HepG2 (cell line): ENCODE measurements around the gene SLC44A4. TPM values are rescaled to one million over a fixed set of nuclear protein-coding genes. Genes with fewer than 3 reads are reported as not detected.

Experiments used
- ARNT2 ChIP-seq: sonication (generic); formaldehyde crosslinking; IDR thresholded peaks from 2 replicates; pipeline ENCODE4 v1.8.0; 2022; ENCODE audit warnings: mild to moderate bottlenecking, low read depth, missing genetic modification reagents, moderate library complexity
- BRD4 ChIP-seq: sonication (generic); formaldehyde crosslinking; IDR thresholded peaks from 2 replicates; pipeline ENCODE4 v1.4.0; 2020; ENCODE audit warnings: missing genetic modification reagents
- DMAP1 ChIP-seq: IDR thresholded peaks from 2 replicates; pipeline ENCODE4 v1.6.1; 2016
- KDM5B ChIP-seq: sonication (generic); formaldehyde crosslinking; IDR thresholded peaks from 2 replicates; pipeline ENCODE4 v1.4.0; 2020; ENCODE audit warnings: missing genetic modification reagents, mild to moderate bottlenecking, borderline replicate concordance
- NFIC ChIP-seq: IDR thresholded peaks from 2 replicates; pipeline ENCODE4 v1.6.1; 2012; ENCODE audit warnings: mild to moderate bottlenecking, low read length, inconsistent platforms
- ZNF709 ChIP-seq: sonication (generic); formaldehyde crosslinking; IDR thresholded peaks from 2 replicates; pipeline ENCODE4 v1.5.0; 2020; ENCODE audit warnings: mild to moderate bottlenecking, missing genetic modification reagents
- ZSCAN20 ChIP-seq: sonication (generic); formaldehyde crosslinking; IDR thresholded peaks from 2 replicates; pipeline ENCODE4 v1.4.0; 2020; ENCODE audit warnings: missing genetic modification reagents, mild to moderate bottlenecking, borderline replicate concordance
- polyA plus RNA-seq, 8 experiments: library from polyadenylated mRNA; depleted of rRNA in 3 of 8; stranded (reverse) in 7 of 8; unstranded in 1 of 8; fragments of >200 nt; fragmentation: Illumina TruSeq in 4 of 8; extraction: Trizol in 4 of 8; gene quantifications; 2 replicates each; pipeline versions ENCODE4 v1.2.1 to v1.2.3, GENCODE V29; 2011 to 2016; ENCODE audit warnings: low read depth in 4 of 8, missing spikeins in 1 of 8, mixed read lengths in 1 of 8; ENCODE audit not compliant: insufficient read depth in 1 of 8
- total RNA-seq, 5 experiments: library from RNA; depleted of rRNA; stranded (reverse); fragments of >200 nt; fragmentation: Illumina TruSeq; extraction: Trizol; gene quantifications; 2 replicates each; pipeline ENCODE4 v1.2.3, GENCODE V29; 2016; ENCODE audit warnings: low read depth in 1 of 5
- TF ChIP-seq, protein P1 (sequence below): sonication (generic); formaldehyde crosslinking; IDR thresholded peaks from 2 replicates; pipeline ENCODE4 v1.9.0; 2021; ENCODE audit warnings: mild to moderate bottlenecking, missing genetic modification reagents
- TF ChIP-seq, protein P2 (sequence below): sonication (generic); formaldehyde crosslinking; IDR thresholded peaks from 2 replicates; pipeline ENCODE4 v1.4.0; 2020; ENCODE audit warnings: missing genetic modification reagents
- TF ChIP-seq, protein P3 (sequence below): sonication (generic); formaldehyde crosslinking; IDR thresholded peaks from 2 replicates; pipeline ENCODE4 v1.4.0; 2020; ENCODE audit warnings: mild to moderate bottlenecking, missing genetic modification reagents
- TF ChIP-seq, protein P4 (sequence below): sonication (generic); formaldehyde crosslinking; IDR thresholded peaks from 2 replicates; pipeline ENCODE4 v1.5.1; 2020; ENCODE audit warnings: missing genetic modification reagents, mild to moderate bottlenecking, borderline replicate concordance
- TF ChIP-seq, protein P5 (sequence below): sonication (generic); formaldehyde crosslinking; IDR thresholded peaks from 2 replicates; pipeline ENCODE4 v1.4.0; 2020; ENCODE audit warnings: missing genetic modification reagents, borderline replicate concordance
- TF ChIP-seq, protein P6 (sequence below): sonication (generic); formaldehyde crosslinking; IDR thresholded peaks from 2 replicates; pipeline ENCODE4 v1.5.0; 2020; ENCODE audit warnings: missing genetic modification reagents, mild to moderate bottlenecking, borderline replicate concordance

SLC44A4 gene
- total and polyA plus RNA-seq, 2 of the 13 experiments (the other 11 are each of a cell fraction or from before 2014, with no cell fraction given), result 3.5 to 5.9 TPM

DNA sequence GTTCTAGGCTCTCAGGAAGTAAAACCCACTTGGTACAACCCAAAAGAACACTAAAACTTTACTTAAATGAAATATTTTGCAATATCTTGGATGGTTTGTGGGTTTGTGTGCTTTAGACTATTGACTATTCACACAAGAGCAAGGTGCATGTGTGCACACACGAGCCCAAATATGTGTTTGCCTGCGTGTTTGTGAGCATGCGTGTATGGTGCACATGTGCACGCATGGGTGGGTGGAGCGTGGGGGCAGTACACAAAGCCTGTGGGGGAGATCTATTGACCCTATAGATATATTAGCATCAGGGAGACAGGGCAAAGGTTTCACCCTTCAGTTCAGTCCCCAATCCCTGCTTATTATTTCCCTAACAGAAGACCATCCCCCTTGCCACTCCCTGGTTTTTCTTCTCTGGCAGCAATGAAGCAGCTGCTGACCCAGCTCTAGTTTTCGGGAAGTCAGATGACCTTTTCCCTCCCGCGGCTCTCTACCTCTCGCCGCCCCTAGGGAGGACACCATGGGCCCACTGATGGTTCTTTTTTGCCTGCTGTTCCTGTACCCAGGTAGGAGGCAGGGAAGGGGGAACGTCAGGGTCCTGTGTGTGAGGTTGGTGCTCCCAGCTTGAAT, 48.6 kb upstream of the SLC44A4 start, which contains the start of gene C2 (continued):
- TF ChIP-seq, protein P1, sequence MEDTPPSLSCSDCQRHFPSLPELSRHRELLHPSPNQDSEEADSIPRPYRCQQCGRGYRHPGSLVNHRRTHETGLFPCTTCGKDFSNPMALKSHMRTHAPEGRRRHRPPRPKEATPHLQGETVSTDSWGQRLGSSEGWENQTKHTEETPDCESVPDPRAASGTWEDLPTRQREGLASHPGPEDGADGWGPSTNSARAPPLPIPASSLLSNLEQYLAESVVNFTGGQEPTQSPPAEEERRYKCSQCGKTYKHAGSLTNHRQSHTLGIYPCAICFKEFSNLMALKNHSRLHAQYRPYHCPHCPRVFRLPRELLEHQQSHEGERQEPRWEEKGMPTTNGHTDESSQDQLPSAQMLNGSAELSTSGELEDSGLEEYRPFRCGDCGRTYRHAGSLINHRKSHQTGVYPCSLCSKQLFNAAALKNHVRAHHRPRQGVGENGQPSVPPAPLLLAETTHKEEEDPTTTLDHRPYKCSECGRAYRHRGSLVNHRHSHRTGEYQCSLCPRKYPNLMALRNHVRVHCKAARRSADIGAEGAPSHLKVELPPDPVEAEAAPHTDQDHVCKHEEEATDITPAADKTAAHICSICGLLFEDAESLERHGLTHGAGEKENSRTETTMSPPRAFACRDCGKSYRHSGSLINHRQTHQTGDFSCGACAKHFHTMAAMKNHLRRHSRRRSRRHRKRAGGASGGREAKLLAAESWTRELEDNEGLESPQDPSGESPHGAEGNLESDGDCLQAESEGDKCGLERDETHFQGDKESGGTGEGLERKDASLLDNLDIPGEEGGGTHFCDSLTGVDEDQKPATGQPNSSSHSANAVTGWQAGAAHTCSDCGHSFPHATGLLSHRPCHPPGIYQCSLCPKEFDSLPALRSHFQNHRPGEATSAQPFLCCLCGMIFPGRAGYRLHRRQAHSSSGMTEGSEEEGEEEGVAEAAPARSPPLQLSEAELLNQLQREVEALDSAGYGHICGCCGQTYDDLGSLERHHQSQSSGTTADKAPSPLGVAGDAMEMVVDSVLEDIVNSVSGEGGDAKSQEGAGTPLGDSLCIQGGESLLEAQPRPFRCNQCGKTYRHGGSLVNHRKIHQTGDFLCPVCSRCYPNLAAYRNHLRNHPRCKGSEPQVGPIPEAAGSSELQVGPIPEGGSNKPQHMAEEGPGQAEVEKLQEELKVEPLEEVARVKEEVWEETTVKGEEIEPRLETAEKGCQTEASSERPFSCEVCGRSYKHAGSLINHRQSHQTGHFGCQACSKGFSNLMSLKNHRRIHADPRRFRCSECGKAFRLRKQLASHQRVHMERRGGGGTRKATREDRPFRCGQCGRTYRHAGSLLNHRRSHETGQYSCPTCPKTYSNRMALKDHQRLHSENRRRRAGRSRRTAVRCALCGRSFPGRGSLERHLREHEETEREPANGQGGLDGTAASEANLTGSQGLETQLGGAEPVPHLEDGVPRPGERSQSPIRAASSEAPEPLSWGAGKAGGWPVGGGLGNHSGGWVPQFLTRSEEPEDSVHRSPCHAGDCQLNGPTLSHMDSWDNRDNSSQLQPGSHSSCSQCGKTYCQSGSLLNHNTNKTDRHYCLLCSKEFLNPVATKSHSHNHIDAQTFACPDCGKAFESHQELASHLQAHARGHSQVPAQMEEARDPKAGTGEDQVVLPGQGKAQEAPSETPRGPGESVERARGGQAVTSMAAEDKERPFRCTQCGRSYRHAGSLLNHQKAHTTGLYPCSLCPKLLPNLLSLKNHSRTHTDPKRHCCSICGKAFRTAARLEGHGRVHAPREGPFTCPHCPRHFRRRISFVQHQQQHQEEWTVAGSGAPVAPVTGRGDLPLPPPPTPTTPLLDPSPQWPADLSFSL (CRISPR knock-in tag), result peak; percentile 100
- TF ChIP-seq KDM5B (CRISPR knock-in tag), result no peak; the same call in 1 of the 2 replicates
- TF ChIP-seq ZSCAN20, result no peak
- TF ChIP-seq, protein P2, sequence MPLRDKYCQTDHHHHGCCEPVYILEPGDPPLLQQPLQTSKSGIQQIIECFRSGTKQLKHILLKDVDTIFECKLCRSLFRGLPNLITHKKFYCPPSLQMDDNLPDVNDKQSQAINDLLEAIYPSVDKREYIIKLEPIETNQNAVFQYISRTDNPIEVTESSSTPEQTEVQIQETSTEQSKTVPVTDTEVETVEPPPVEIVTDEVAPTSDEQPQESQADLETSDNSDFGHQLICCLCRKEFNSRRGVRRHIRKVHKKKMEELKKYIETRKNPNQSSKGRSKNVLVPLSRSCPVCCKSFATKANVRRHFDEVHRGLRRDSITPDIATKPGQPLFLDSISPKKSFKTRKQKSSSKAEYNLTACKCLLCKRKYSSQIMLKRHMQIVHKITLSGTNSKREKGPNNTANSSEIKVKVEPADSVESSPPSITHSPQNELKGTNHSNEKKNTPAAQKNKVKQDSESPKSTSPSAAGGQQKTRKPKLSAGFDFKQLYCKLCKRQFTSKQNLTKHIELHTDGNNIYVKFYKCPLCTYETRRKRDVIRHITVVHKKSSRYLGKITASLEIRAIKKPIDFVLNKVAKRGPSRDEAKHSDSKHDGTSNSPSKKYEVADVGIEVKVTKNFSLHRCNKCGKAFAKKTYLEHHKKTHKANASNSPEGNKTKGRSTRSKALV, result no peak
- no peak; the same call in 1 of the 2 replicates for TF ChIP-seq BRD4 (CRISPR knock-in tag)
- TF ChIP-seq, protein P3, sequence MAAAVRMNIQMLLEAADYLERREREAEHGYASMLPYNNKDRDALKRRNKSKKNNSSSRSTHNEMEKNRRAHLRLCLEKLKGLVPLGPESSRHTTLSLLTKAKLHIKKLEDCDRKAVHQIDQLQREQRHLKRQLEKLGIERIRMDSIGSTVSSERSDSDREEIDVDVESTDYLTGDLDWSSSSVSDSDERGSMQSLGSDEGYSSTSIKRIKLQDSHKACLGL (CRISPR knock-in tag), result no peak
- 0 out of 2 replicates have a peak, but pooled peaks have one; percentile 50 for TF ChIP-seq ZNF709 (CRISPR knock-in tag)
- TF ChIP-seq, protein P4, sequence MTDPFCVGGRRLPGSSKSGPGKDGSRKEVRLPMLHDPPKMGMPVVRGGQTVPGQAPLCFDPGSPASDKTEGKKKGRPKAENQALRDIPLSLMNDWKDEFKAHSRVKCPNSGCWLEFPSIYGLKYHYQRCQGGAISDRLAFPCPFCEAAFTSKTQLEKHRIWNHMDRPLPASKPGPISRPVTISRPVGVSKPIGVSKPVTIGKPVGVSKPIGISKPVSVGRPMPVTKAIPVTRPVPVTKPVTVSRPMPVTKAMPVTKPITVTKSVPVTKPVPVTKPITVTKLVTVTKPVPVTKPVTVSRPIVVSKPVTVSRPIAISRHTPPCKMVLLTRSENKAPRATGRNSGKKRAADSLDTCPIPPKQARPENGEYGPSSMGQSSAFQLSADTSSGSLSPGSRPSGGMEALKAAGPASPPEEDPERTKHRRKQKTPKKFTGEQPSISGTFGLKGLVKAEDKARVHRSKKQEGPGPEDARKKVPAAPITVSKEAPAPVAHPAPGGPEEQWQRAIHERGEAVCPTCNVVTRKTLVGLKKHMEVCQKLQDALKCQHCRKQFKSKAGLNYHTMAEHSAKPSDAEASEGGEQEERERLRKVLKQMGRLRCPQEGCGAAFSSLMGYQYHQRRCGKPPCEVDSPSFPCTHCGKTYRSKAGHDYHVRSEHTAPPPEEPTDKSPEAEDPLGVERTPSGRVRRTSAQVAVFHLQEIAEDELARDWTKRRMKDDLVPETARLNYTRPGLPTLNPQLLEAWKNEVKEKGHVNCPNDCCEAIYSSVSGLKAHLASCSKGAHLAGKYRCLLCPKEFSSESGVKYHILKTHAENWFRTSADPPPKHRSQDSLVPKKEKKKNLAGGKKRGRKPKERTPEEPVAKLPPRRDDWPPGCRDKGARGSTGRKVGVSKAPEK (CRISPR knock-in tag), result peak; percentile 75; the same call in 1 of the 2 replicates
- TF ChIP-seq, protein P5, sequence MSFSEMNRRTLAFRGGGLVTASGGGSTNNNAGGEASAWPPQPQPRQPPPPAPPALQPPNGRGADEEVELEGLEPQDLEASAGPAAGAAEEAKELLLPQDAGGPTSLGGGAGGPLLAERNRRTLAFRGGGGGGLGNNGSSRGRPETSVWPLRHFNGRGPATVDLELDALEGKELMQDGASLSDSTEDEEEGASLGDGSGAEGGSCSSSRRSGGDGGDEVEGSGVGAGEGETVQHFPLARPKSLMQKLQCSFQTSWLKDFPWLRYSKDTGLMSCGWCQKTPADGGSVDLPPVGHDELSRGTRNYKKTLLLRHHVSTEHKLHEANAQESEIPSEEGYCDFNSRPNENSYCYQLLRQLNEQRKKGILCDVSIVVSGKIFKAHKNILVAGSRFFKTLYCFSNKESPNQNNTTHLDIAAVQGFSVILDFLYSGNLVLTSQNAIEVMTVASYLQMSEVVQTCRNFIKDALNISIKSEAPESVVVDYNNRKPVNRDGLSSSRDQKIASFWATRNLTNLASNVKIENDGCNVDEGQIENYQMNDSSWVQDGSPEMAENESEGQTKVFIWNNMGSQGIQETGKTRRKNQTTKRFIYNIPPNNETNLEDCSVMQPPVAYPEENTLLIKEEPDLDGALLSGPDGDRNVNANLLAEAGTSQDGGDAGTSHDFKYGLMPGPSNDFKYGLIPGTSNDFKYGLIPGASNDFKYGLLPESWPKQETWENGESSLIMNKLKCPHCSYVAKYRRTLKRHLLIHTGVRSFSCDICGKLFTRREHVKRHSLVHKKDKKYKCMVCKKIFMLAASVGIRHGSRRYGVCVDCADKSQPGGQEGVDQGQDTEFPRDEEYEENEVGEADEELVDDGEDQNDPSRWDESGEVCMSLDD (CRISPR knock-in tag), result no peak
- TF ChIP-seq, protein P6, sequence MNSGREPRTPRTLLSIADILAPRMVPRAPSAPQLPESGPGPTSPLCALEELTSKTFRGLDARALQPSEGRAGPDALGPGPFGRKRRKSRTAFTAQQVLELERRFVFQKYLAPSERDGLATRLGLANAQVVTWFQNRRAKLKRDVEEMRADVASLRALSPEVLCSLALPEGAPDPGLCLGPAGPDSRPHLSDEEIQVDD (CRISPR knock-in tag), result no peak
- peak; percentile 93; the same call in 1 of the 2 replicates for TF ChIP-seq DMAP1 (CRISPR knock-in tag)
- TF ChIP-seq NFIC, result peak; percentile 86
- TF ChIP-seq ARNT2 (CRISPR knock-in tag), result peak; percentile 76
